ENCODE data around the gene NELFCD.
"Not testable (repeated sequence)": the region's sequence is repeated elsewhere in the genome, so short reads cannot be mapped to it uniquely, and the experiment has no call there.

Gene NELFCD

GRCh38 chr20:58963060-58963584 lies 17.9 kb upstream of the NELFCD start:
- DNase-seq (ENCODE audit: low read depth), result no peak
- TF ChIP-seq CTCF (IDR thresholded peaks at IDR 0.05; ENCODE audit: insufficient read depth, low read depth, low read length, missing control alignments), result no peak
- no peak overlapping the region for H3K4me3 ChIP-seq (ENCODE audit: low read depth, low read length)

DNA sequence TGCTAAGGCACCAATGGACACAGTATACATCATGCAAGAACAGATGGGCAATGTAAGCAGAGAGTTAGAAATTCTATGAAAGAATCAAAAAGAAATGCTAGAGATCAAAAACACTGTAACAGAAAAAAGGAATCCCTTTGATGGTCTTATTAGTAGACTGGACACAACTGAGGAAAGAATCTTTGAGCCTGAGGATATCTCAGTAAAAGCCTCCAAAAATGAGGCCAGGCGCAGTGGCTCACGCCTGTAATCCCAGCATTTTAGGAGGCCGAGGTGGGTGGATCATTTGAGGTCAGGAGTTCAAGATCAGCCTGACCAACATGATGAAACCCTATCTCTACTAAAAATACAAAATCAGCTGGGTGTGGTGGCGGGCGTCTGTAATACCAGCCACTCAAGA lies 17.1 kb upstream of the NELFCD start:
- DNase-seq (ENCODE audit: low read depth); H3K4me3 ChIP-seq (ENCODE audit: low read depth, low read length): not testable (repeated sequence)

DNA sequence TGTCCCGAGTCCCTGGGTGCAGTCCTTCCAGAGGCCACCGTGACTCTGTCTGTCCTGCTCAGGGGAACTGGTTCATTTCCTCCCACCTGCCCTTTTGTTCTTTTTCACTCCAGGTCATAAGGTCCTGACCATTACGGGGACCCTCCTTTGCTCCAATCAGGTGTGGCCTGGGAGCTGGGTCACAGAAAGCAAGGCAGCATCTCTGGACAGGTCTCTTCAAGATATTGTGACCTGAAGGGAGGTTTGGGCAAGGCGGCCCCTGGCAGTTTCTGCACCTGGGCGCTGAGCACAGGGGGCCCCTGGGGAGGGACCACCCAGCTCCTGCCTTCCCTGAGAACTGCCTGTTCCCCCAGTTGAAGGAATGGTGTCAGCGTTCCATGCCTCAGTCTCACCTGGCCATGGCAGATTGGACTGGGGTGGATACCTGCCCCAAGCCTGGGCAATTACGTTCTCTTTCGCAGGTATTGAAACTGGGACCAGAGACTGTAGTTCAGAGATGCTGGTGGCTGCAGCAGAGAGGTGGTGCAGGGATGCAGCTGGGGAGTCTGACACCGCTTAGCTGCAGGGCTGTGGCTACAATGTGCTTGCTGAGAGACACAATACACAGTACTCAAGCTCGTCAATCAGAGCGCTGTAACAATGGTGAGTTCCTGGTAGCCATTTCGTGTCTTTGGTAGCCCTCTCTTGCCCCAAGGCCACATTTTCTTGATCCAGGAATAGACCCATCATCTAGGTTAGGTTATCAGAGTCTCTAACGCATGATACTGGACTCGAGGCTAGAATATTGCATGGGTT lies 15.6 kb upstream of the NELFCD start:
- no peak for DNase-seq (ENCODE audit: low read depth)
- no peak overlapping the region for H3K4me3 ChIP-seq (ENCODE audit: low read depth, low read length)
- no peak for TF ChIP-seq CTCF (IDR thresholded peaks at IDR 0.05; ENCODE audit: insufficient read depth, low read depth, low read length, missing control alignments)

GRCh38 chr20:58967652-58968429 lies 13.2 kb upstream of the NELFCD start:
- no peak for TF ChIP-seq CTCF (IDR thresholded peaks at IDR 0.05; ENCODE audit: insufficient read depth, low read depth, low read length, missing control alignments)
- DNase-seq (ENCODE audit: low read depth), result no peak
- H3K4me3 ChIP-seq (ENCODE audit: low read depth, low read length), result no peak overlapping the region

DNA sequence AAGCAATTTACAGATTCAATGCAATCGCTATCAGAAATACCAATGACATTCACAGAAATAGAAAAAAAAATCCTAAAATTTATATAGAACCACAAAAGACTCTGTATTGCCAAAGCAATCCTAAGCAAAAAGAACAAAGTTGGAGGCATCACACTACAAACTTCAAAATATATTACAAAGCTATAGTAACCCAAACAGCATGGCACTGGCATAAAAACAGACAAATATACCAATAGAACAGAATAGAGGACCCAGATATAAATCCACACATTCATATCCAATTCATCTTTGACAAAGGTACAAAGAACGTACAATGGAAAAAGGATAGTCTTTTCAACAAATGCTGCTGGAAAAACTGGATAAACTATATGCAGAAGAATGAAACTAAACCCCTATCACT lies 11.6 kb upstream of the NELFCD start:
- no peak for TF ChIP-seq CTCF (IDR thresholded peaks at IDR 0.05; ENCODE audit: insufficient read depth, low read depth, low read length, missing control alignments)
- no peak overlapping the region for H3K4me3 ChIP-seq (ENCODE audit: low read depth, low read length)

DNA sequence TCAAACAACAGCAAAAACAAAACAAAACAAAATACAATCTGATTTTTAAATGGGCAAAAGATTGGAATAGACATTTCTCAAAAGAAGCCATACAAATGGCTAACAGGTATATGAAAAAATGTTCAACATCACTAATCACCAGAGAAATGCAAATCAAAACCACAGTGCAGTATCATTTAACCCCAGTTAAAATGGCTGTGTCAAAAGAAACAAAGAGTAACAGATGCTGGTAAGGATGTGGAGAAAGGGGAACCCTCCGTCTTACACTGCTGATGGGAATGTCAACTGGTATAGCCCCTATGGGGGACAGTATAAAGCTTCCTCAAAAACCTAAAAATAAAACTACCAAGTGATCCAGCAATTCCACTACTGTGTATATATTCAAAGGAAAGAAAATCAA lies 10.9 kb upstream of the NELFCD start:
- no peak for TF ChIP-seq CTCF (IDR thresholded peaks at IDR 0.05; ENCODE audit: insufficient read depth, low read depth, low read length, missing control alignments)
- DNase-seq (ENCODE audit: low read depth), result no peak
- H3K4me3 ChIP-seq (ENCODE audit: low read depth, low read length), result no peak overlapping the region

More for the DNA sequence above, 11.6 kb upstream of the NELFCD start:
- DNase-seq (ENCODE audit: low read depth), result no peak

GRCh38 chr20:58971429-58971828 lies 9.6 kb upstream of the NELFCD start:
- no peak for TF ChIP-seq CTCF (IDR thresholded peaks at IDR 0.05; ENCODE audit: insufficient read depth, low read depth, low read length, missing control alignments)
- H3K4me3 ChIP-seq (ENCODE audit: low read depth, low read length), result no peak overlapping the region
- DNase-seq (ENCODE audit: low read depth), result no peak
